H1 (cell line): ENCODE results near the gene TENT4A. TPM values are rescaled to one million over a fixed set of nuclear protein-coding genes. Genes with fewer than 3 reads are reported as not detected.

ENCODE experiments used
- ASH2L ChIP-seq: fragments of 200-600, 300-600 bp; sonication (generic); IDR thresholded peaks from one replicate; pipeline ENCODE4 v1.7.1; 2017; ENCODE audit warnings: low read length
- BACH1 ChIP-seq: IDR thresholded peaks from 2 replicates; pipeline ENCODE4 v1.6.1; 2012; ENCODE audit warnings: low read length, improper control_type of control experiment
- CHD2 ChIP-seq: IDR thresholded peaks from 2 replicates; pipeline ENCODE4 v1.6.1; 2012; ENCODE audit warnings: low read length, improper control_type of control experiment
- CREB1 ChIP-seq: IDR thresholded peaks from 2 replicates; pipeline ENCODE4 v1.6.1; 2012; ENCODE audit warnings: inconsistent platforms
- EGR1 ChIP-seq: IDR thresholded peaks from 2 replicates; pipeline ENCODE4 v1.6.1; 2011; ENCODE audit warnings: low read depth, low read length, borderline replicate concordance
- GABPA ChIP-seq: IDR thresholded peaks from 2 replicates; pipeline ENCODE4 v1.6.1; 2011; ENCODE audit warnings: mild to moderate bottlenecking, low read length, moderate library complexity, borderline replicate concordance; ENCODE audit not compliant: insufficient read depth
- MAFK ChIP-seq: IDR thresholded peaks from 2 replicates; pipeline ENCODE4 v1.6.1; 2012; ENCODE audit warnings: low read depth, mild to moderate bottlenecking, improper control_type of control experiment, low read length
- SAP30 ChIP-seq: fragments of 300-600 bp; sonication (generic); IDR thresholded peaks from 2 replicates; pipeline ENCODE4 v1.7.1; 2012; ENCODE audit warnings: low read length, moderate library complexity, mild to moderate bottlenecking, inconsistent platforms; ENCODE audit not compliant: insufficient read depth, insufficient replicate concordance
- SIN3A ChIP-seq, 2 experiments: IDR thresholded peaks in 1 of 2; conservative IDR thresholded peaks in 1 of 2; 2 replicates each; pipeline ENCODE4 v1.6.1; 2011 to 2012; ENCODE audit warnings: low read length in 2 of 2, improper control_type of control experiment in 1 of 2, low read depth in 1 of 2, mild to moderate bottlenecking in 1 of 2
- SP2 ChIP-seq: IDR thresholded peaks from 2 replicates; pipeline ENCODE4 v1.6.1; 2012; ENCODE audit warnings: mild to moderate bottlenecking, low read length, inconsistent platforms
- TAF7 ChIP-seq: optimal IDR thresholded peaks from 2 replicates; pipeline ENCODE3; 2011; ENCODE audit warnings: low read depth, mild to moderate bottlenecking, inconsistent platforms, low read length, moderate library complexity, borderline replicate concordance
- TCF12 ChIP-seq: IDR thresholded peaks from 2 replicates; pipeline ENCODE4 v1.6.1; 2011; ENCODE audit warnings: low read depth, mild to moderate bottlenecking, low read length
- polyA plus RNA-seq, 7 experiments: library from polyadenylated mRNA; depleted of rRNA in 3 of 7; stranded (reverse) in 5 of 7; unstranded in 2 of 7; fragments of >200 nt in 5 of 7; fragments of 200-250 nt in 2 of 7; gene quantifications; 1 replicate in 5 of 7; 2 replicates in 1 of 7; 4 replicates in 1 of 7; pipeline versions ENCODE4 v1.2.1 to v1.2.3, GENCODE V29; 2011 to 2013; ENCODE audit warnings: missing spikeins in 2 of 7, mixed read lengths in 2 of 7
- total RNA-seq: library from RNA; stranded (reverse); fragmentation: NEBNext Ultra II Directional; extraction: Animal tissue kit (Norgen Biotek cat#: 25700); gene quantifications from 2 replicates; pipeline ENCODE4 v1.2.1, GENCODE V29; 2021
- TF ChIP-seq, protein P1 (sequence below): fragments of 300-600 bp; sonication (generic); IDR thresholded peaks from 2 replicates; pipeline ENCODE4 v1.7.1; 2012; ENCODE audit warnings: low read length, moderate library complexity, mild to moderate bottlenecking, inconsistent platforms; ENCODE audit not compliant: insufficient replicate concordance

Gene TENT4A
- total and polyA plus RNA-seq, 2 of the 8 experiments (the other 6 are each of a cell fraction or from before 2014, with no cell fraction given), result 8.9 to 25.1 TPM

DNA sequence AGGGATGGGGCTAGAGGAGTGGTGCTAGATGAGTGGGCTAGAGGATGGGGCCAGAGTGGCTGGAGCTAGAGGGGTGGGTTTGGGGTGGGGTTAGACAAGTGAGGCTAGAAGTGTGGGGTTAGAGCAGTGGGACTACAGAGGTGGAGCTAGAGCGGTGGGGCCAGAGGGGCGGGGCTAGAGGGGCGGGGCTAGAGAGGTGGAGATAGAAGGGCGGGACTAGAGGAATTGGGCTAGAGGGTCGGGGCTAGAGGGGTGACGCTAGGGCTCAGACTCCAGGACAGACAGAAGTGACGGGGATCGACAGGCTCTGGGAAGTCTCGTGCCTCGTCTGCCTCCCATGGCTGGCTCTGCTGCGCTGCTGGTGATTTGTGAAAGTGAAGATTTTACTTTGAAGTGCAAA is 31.0 kb upstream of the TENT4A start (continued):
- TF ChIP-seq, protein P1, sequence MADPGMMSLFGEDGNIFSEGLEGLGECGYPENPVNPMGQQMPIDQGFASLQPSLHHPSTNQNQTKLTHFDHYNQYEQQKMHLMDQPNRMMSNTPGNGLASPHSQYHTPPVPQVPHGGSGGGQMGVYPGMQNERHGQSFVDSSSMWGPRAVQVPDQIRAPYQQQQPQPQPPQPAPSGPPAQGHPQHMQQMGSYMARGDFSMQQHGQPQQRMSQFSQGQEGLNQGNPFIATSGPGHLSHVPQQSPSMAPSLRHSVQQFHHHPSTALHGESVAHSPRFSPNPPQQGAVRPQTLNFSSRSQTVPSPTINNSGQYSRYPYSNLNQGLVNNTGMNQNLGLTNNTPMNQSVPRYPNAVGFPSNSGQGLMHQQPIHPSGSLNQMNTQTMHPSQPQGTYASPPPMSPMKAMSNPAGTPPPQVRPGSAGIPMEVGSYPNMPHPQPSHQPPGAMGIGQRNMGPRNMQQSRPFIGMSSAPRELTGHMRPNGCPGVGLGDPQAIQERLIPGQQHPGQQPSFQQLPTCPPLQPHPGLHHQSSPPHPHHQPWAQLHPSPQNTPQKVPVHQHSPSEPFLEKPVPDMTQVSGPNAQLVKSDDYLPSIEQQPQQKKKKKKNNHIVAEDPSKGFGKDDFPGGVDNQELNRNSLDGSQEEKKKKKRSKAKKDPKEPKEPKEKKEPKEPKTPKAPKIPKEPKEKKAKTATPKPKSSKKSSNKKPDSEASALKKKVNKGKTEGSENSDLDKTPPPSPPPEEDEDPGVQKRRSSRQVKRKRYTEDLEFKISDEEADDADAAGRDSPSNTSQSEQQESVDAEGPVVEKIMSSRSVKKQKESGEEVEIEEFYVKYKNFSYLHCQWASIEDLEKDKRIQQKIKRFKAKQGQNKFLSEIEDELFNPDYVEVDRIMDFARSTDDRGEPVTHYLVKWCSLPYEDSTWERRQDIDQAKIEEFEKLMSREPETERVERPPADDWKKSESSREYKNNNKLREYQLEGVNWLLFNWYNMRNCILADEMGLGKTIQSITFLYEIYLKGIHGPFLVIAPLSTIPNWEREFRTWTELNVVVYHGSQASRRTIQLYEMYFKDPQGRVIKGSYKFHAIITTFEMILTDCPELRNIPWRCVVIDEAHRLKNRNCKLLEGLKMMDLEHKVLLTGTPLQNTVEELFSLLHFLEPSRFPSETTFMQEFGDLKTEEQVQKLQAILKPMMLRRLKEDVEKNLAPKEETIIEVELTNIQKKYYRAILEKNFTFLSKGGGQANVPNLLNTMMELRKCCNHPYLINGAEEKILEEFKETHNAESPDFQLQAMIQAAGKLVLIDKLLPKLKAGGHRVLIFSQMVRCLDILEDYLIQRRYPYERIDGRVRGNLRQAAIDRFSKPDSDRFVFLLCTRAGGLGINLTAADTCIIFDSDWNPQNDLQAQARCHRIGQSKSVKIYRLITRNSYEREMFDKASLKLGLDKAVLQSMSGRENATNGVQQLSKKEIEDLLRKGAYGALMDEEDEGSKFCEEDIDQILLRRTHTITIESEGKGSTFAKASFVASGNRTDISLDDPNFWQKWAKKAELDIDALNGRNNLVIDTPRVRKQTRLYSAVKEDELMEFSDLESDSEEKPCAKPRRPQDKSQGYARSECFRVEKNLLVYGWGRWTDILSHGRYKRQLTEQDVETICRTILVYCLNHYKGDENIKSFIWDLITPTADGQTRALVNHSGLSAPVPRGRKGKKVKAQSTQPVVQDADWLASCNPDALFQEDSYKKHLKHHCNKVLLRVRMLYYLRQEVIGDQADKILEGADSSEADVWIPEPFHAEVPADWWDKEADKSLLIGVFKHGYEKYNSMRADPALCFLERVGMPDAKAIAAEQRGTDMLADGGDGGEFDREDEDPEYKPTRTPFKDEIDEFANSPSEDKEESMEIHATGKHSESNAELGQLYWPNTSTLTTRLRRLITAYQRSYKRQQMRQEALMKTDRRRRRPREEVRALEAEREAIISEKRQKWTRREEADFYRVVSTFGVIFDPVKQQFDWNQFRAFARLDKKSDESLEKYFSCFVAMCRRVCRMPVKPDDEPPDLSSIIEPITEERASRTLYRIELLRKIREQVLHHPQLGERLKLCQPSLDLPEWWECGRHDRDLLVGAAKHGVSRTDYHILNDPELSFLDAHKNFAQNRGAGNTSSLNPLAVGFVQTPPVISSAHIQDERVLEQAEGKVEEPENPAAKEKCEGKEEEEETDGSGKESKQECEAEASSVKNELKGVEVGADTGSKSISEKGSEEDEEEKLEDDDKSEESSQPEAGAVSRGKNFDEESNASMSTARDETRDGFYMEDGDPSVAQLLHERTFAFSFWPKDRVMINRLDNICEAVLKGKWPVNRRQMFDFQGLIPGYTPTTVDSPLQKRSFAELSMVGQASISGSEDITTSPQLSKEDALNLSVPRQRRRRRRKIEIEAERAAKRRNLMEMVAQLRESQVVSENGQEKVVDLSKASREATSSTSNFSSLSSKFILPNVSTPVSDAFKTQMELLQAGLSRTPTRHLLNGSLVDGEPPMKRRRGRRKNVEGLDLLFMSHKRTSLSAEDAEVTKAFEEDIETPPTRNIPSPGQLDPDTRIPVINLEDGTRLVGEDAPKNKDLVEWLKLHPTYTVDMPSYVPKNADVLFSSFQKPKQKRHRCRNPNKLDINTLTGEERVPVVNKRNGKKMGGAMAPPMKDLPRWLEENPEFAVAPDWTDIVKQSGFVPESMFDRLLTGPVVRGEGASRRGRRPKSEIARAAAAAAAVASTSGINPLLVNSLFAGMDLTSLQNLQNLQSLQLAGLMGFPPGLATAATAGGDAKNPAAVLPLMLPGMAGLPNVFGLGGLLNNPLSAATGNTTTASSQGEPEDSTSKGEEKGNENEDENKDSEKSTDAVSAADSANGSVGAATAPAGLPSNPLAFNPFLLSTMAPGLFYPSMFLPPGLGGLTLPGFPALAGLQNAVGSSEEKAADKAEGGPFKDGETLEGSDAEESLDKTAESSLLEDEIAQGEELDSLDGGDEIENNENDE, result no peak
- TF ChIP-seq GABPA (no peak), CHD2 (no peak), SAP30 (no peak), TAF7 (no peak), SIN3A (conservative IDR thresholded peaks at IDR 0.05 in 1 of 2, IDR thresholded peaks at IDR 0.05 in 1 of 2; ENCODE audit: low read depth in 1 of 2, low read length in 2 of 2) (no peak), EGR1 (no peak), ASH2L (no peak), MAFK (no peak), TCF12 (no peak), BACH1 (no peak), SP2 (no peak), CREB1 (no peak)
